ENCODE data around the gene GAL.

- TF ChIP-seq SUZ12 (IDR thresholded peaks at IDR 0.05) (no peak), TARDBP (IDR thresholded peaks at IDR 0.05) (no peak), ARNT (IDR thresholded peaks at IDR 0.05) (no peak), FOXM1 (IDR thresholded peaks at IDR 0.05; ENCODE audit: borderline replicate concordance) (no peak), ZNF384 (IDR thresholded peaks at IDR 0.05) (no peak)
Measured at GRCh38 chr11:68674461-68674860, 9.9 kb upstream of the GAL start.

Data from HEK293T (cell line).